ENCODE measurements around the gene ABLIM3. TPM values are rescaled to one million over a fixed set of nuclear protein-coding genes. Genes with fewer than 3 reads are reported as not detected.

The ABLIM3 gene
- total and polyA plus RNA-seq, 12 donors: 53.6 to 189 (median 103) TPM

- Histone ChIP-seq H3K4me1 (peaks cover 7 to 55% (median 43%) of the 10 kb centered on the region in 9 donors), H3K36me3 (peaks cover 0 to 82% (median 5%) of the 10 kb centered on the region in 9 donors), H3K4me3 (no peak overlapping the region), H3K9me3 (no peaks in the 10 kb centered on the region), H3K27me3 (no peaks in the 10 kb centered on the region), H3K27ac (peak overlapping the region in 1 of 10 donors; percentile 44)
- 88 to 94% methylated on average over 4 of the region's 4 CpGs for WGBS, 2 donors
- intact Hi-C loops (cut with DNase I): no loop called here
- no peak for ATAC-seq
- peak in 1 of 2 donors; percentile 1 for DNase-seq
- no peak for TF ChIP-seq CTCF (IDR thresholded peaks at IDR 0.05)
These were observed 69.7 kb downstream of the ABLIM3 start for GRCh38 chr5:149210968-149211490.

- Histone ChIP-seq H3K36me3 (peaks cover 0 to 87% (median 5%) of the 10 kb centered on the region in 9 donors), H3K27me3 (no peaks in the 10 kb centered on the region), H3K9me3 (no peaks in the 10 kb centered on the region), H3K4me1 (peaks cover 2 to 55% (median 43%) of the 10 kb centered on the region in 9 donors), H3K4me3 (no peak overlapping the region), H3K27ac (peak overlapping the region in 3 of 10 donors; percentile 7 to 44 (median 40))
- TF ChIP-seq CTCF (IDR thresholded peaks at IDR 0.05): no peak
- intact Hi-C loops (cut with DNase I): no loop called here
- ATAC-seq: no peak
- DNase-seq: no peak
These were observed 70.3 kb downstream of the ABLIM3 start for GRCh38 chr5:149211566-149211965.

- ATAC-seq (peak in 1 of 8 donors; percentile 19), DNase-seq (no peak)
- peaks cover 0 to 88% (median 5%) of the 10 kb centered on the region in 9 donors for H3K36me3 ChIP-seq
- peak overlapping the region in 7 of 10 donors; percentile 7 to 45 (median 21) for H3K27ac ChIP-seq
- intact Hi-C loops (cut with DNase I): no loop called here
- no peaks in the 10 kb centered on the region for H3K9me3 ChIP-seq
- H3K27me3 ChIP-seq: no peaks in the 10 kb centered on the region
- H3K4me3 ChIP-seq: no peak overlapping the region
- 69 to 78% methylated on average over 7 of the region's 7 CpGs for WGBS, 2 donors
- TF ChIP-seq CTCF (IDR thresholded peaks at IDR 0.05): no peak
- H3K4me1 ChIP-seq: peaks cover 0 to 55% (median 43%) of the 10 kb centered on the region in 9 donors
These were observed 71.1 kb downstream of the ABLIM3 start for GRCh38 chr5:149212198-149212951.

- Histone ChIP-seq H3K9me3 (no peaks in the 10 kb centered on the region), H3K27ac (peak overlapping the region in 4 of 10 donors; percentile 1 to 78 (median 20)), H3K36me3 (peaks cover 0 to 90% (median 10%) of the 10 kb centered on the region in 9 donors), H3K27me3 (no peaks in the 10 kb centered on the region), H3K4me1 (peaks cover 6 to 57% (median 46%) of the 10 kb centered on the region in 9 donors), H3K4me3 (no peak overlapping the region)
- DNase-seq: no peak
- WGBS, 2 donors: 82 to 88% methylated on average over 13 of the region's 13 CpGs
- no peak for TF ChIP-seq CTCF (IDR thresholded peaks at IDR 0.05)
- no peak for ATAC-seq
- intact Hi-C loops (cut with DNase I): no loop called here
These were observed 72.1 kb downstream of the ABLIM3 start for GRCh38 chr5:149213264-149213880.
